ENCODE results near the gene NPRL2. TPM values are rescaled to one million over a fixed set of nuclear protein-coding genes. Genes with fewer than 3 reads are reported as not detected.
A peak's percentile ranks its signal among the peaks of the same experiment; 100 is the strongest.

Gene NPRL2
- total and polyA plus RNA-seq, 2 experiments from 2014 or later = 17.9 to 28.9 TPM

GRCh38 chr3:50371133-50371685 is 20.6 kb upstream of the NPRL2 start:
- Histone ChIP-seq H3K9ac (no peak overlapping the region), H3K9me3 (ENCODE audit: low read depth) (no peaks in the 10 kb centered on the region), H3K27ac (no peak overlapping the region), H3F3A (ENCODE audit: insufficient read depth) (no peaks in the 10 kb centered on the region), H3K27me3 (replicated peaks; ENCODE audit: insufficient read depth) (0 out of 2 replicates have a peak, but pooled peaks cover 6% of the 10 kb centered on the region), H3K79me2 (ENCODE audit: insufficient read depth) (no peaks in the 10 kb centered on the region), H4K20me1 (ENCODE audit: insufficient read depth) (no peaks in the 10 kb centered on the region), H3K9me2 (ENCODE audit: insufficient read depth) (no peaks in the 10 kb centered on the region), H3K4me3 (no peak overlapping the region), H3K4me1 (ENCODE audit: insufficient read depth) (no peaks in the 10 kb centered on the region), H3K4me2 (ENCODE audit: unreplicated experiment) (no peak overlapping the region), H3K36me3 (ENCODE audit: low read depth) (no peaks in the 10 kb centered on the region), H2AFZ (no peak overlapping the region)
- peak; percentile 58 for DNase-seq
- TF ChIP-seq EZH2phosphoT487 (IDR thresholded peaks at IDR 0.05; ENCODE audit: insufficient read depth, low read depth) = no peak
- TF ChIP-seq EZH2 (IDR thresholded peaks at IDR 0.05; ENCODE audit: insufficient read depth, poor library complexity, severe bottlenecking) = no peak
- in situ Hi-C loops (cut with MboI) = no loop called here
- WGBS, 2 experiments (ENCODE audit: low coverage in 1 of 2, low lambda C conversion rate in 2 of 2, missing lambda C conversion rate in 2 of 2) = 73 to 90% methylated on average over 2 to 3 of the region's 3 CpGs

GRCh38 chr3:50370594-50370993 is 20.0 kb upstream of the NPRL2 start:
- Histone ChIP-seq H3K9ac (no peak overlapping the region), H3K36me3 (ENCODE audit: low read depth) (no peaks in the 10 kb centered on the region), H3K27me3 (replicated peaks; ENCODE audit: insufficient read depth) (0 out of 2 replicates have a peak, but pooled peaks cover 6% of the 10 kb centered on the region), H3K27ac (no peak overlapping the region), H2AFZ (no peak overlapping the region), H3K4me3 (no peak overlapping the region), H3K9me2 (ENCODE audit: insufficient read depth) (no peaks in the 10 kb centered on the region), H3K4me1 (ENCODE audit: insufficient read depth) (no peaks in the 10 kb centered on the region), H3F3A (ENCODE audit: insufficient read depth) (no peaks in the 10 kb centered on the region), H3K9me3 (ENCODE audit: low read depth) (no peaks in the 10 kb centered on the region), H3K4me2 (ENCODE audit: unreplicated experiment) (no peak overlapping the region), H3K79me2 (ENCODE audit: insufficient read depth) (no peaks in the 10 kb centered on the region), H4K20me1 (ENCODE audit: insufficient read depth) (no peaks in the 10 kb centered on the region)
- in situ Hi-C loops (cut with MboI) = no loop called here
- TF ChIP-seq EZH2phosphoT487 (IDR thresholded peaks at IDR 0.05; ENCODE audit: insufficient read depth, low read depth) (no peak), EZH2 (IDR thresholded peaks at IDR 0.05; ENCODE audit: insufficient read depth, poor library complexity, severe bottlenecking) (no peak)
- 16 to 23% methylated on average over 14 of the region's 14 CpGs for WGBS, 2 experiments (ENCODE audit: low coverage in 1 of 2, low lambda C conversion rate in 2 of 2, missing lambda C conversion rate in 2 of 2)
- peak; percentile 42 for DNase-seq

- H3K9me3 ChIP-seq (ENCODE audit: low read depth) = no peaks in the 10 kb centered on the region
- no peak overlapping the region for H2AFZ ChIP-seq
- no peak overlapping the region for H3K4me2 ChIP-seq (ENCODE audit: unreplicated experiment)
- no peaks in the 10 kb centered on the region for H3K36me3 ChIP-seq (ENCODE audit: low read depth)
- in situ Hi-C loops (cut with MboI) = no loop called here
- TF ChIP-seq EZH2 (IDR thresholded peaks at IDR 0.05; ENCODE audit: insufficient read depth, poor library complexity, severe bottlenecking) (no peak), EZH2phosphoT487 (IDR thresholded peaks at IDR 0.05; ENCODE audit: insufficient read depth, low read depth) (no peak)
- DNase-seq = no peak
- H3K9ac ChIP-seq = no peak overlapping the region
- no peaks in the 10 kb centered on the region for H3K79me2 ChIP-seq (ENCODE audit: insufficient read depth)
- H4K20me1 ChIP-seq (ENCODE audit: insufficient read depth) = no peaks in the 10 kb centered on the region
- H3K4me3 ChIP-seq = no peak overlapping the region
- no peaks in the 10 kb centered on the region for H3F3A ChIP-seq (ENCODE audit: insufficient read depth)
- WGBS, 2 experiments (ENCODE audit: low coverage in 1 of 2, low lambda C conversion rate in 2 of 2, missing lambda C conversion rate in 2 of 2) = 52 to 58% methylated on average over 9 of the region's 9 CpGs
- H3K27me3 ChIP-seq (replicated peaks; ENCODE audit: insufficient read depth) = 0 out of 2 replicates have a peak, but pooled peaks cover 6% of the 10 kb centered on the region
- H3K27ac ChIP-seq = no peak overlapping the region
- no peaks in the 10 kb centered on the region for H3K4me1 ChIP-seq (ENCODE audit: insufficient read depth)
- no peaks in the 10 kb centered on the region for H3K9me2 ChIP-seq (ENCODE audit: insufficient read depth)
These were observed 18.6 kb upstream of the NPRL2 start for GRCh38 chr3:50369012-50369670.

DNA sequence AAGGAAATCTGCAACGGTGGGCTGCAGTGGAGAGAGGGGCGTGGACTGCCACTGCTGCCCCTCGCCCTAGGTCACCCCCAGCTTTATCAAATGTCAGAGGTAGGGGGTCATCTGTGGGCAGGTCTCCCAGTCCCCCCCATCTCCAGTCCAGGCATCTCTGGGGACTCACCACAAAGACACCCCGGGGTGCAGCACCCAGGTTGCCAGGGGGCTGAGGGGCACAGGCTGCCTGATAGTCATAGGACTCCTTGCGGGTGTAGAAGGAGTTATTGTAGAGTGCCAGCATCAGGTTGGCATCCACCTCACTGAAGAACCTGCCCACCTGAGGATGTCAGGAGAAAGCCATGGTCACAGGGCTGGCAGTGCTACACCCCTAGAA is 15.3 kb upstream of the NPRL2 start:
- H3K9me2 ChIP-seq (ENCODE audit: insufficient read depth) = no peaks in the 10 kb centered on the region
- H3K4me1 ChIP-seq (ENCODE audit: insufficient read depth) = no peaks in the 10 kb centered on the region
- H3K9ac ChIP-seq = no peak overlapping the region
- 63 to 70% methylated on average over 5 of the region's 5 CpGs for WGBS, 2 experiments (ENCODE audit: low coverage in 1 of 2, low lambda C conversion rate in 2 of 2, missing lambda C conversion rate in 2 of 2)
- in situ Hi-C loops (cut with MboI) = no loop called here
- no peak for TF ChIP-seq EZH2phosphoT487 (IDR thresholded peaks at IDR 0.05; ENCODE audit: insufficient read depth, low read depth)
- no peak for TF ChIP-seq EZH2 (IDR thresholded peaks at IDR 0.05; ENCODE audit: insufficient read depth, poor library complexity, severe bottlenecking)
- no peaks in the 10 kb centered on the region for H4K20me1 ChIP-seq (ENCODE audit: insufficient read depth)
- H3K27me3 ChIP-seq (replicated peaks; ENCODE audit: insufficient read depth) = 0 out of 2 replicates have a peak, but pooled peaks cover 3% of the 10 kb centered on the region
- DNase-seq = no peak
- no peak overlapping the region for H3K4me2 ChIP-seq (ENCODE audit: unreplicated experiment)
- no peak overlapping the region for H3K27ac ChIP-seq
- H3K36me3 ChIP-seq (ENCODE audit: low read depth) = no peaks in the 10 kb centered on the region
- H3K9me3 ChIP-seq (ENCODE audit: low read depth) = no peaks in the 10 kb centered on the region
- H3K79me2 ChIP-seq (ENCODE audit: insufficient read depth) = no peaks in the 10 kb centered on the region
- no peak overlapping the region for H3K4me3 ChIP-seq
- H2AFZ ChIP-seq = no peak overlapping the region
- H3F3A ChIP-seq (ENCODE audit: insufficient read depth) = no peaks in the 10 kb centered on the region
